K562 (cell line): ENCODE results near the gene MRPL37. TPM values are rescaled to one million over a fixed set of nuclear protein-coding genes. Genes with fewer than 3 reads are reported as not detected.

Experiments
- ATAC-seq: fragments of 200-7000 bp; cut with Tn5 transposase; 3 replicates; pipeline ENCODE4 v1.9.1; 2020; ENCODE audit warnings: moderate library complexity
- BruUV-seq: library from RNA; stranded (reverse); fragments of 400-500 nt; replicated peaks from 2 replicates; lab custom pipeline; 2021; lab: Mats Ljungman, UMichigan
- CTCF ChIA-PET: fragments of 300-600 bp; formaldehyde crosslinking; extraction: SDS; loops from one replicate; lab custom pipeline; 2021; ENCODE audit warnings: low intra/inter-chr PET ratio; lab: Yijun Ruan, JAX
- POLR2A ChIA-PET: fragments of 300-600, 350-650 bp; sonication (Branson Sonifier 250); formaldehyde crosslinking; extraction: SDS; loops from one replicate; lab custom pipeline; 2021; ENCODE audit warnings: antibody characterized with exemption, inconsistent platforms; lab: Yijun Ruan, JAX
- DNase-seq, 4 experiments: peaks; one replicate each; pipeline versions ENCODE4 v3.0.0 to v3.0.0-alpha.2; 2011 to 2018; ENCODE audit warnings: low spot score in 3 of 4, mixed read lengths in 3 of 4; ENCODE audit errors: extremely low read depth in 1 of 4
- FAIRE-seq: peaks from 2 replicates; lab custom pipeline; 2011; peaks lifted over from hg19 to GRCh38; lab: Jason Lieb, UNC
- H2AFZ ChIP-seq: 2 replicates; pipeline ENCODE4 v1.6.0; 2011; ENCODE audit warnings: low read depth, low read length, control low read depth, inconsistent platforms
- H3K27ac ChIP-seq: fragments of 200-600 bp; 3 replicates; pipeline ENCODE4 v1.8.0; 2011; ENCODE audit warnings: low read depth, mild to moderate bottlenecking, control low read depth, inconsistent platforms, low read length, moderate library complexity, mixed read lengths; ENCODE audit errors: extremely low read depth
- H3K27me3 ChIP-seq, 2 experiments: fragments of 300-600 bp in 1 of 2; 2 replicates in 1 of 2; 3 replicates in 1 of 2; pipeline versions ENCODE4 v1.6.0 to v1.8.0; 2011; ENCODE audit warnings: inconsistent platforms in 2 of 2, low read length in 2 of 2, mild to moderate bottlenecking in 1 of 2, mixed read lengths in 1 of 2, moderate library complexity in 1 of 2; ENCODE audit not compliant: control insufficient read depth in 2 of 2, insufficient read depth in 2 of 2
- H3K36me3 ChIP-seq: fragments of 300-600 bp; 3 replicates; pipeline ENCODE4 v1.8.0; 2011; ENCODE audit warnings: mild to moderate bottlenecking, low read length, inconsistent platforms; ENCODE audit not compliant: control insufficient read depth, insufficient read depth
- H3K4me1 ChIP-seq, 2 experiments: fragments of 200-600 bp in 1 of 2; replicated peaks in 1 of 2; 2 replicates in 1 of 2; 3 replicates in 1 of 2; pipeline versions ENCODE4 v1.5.1 to v1.8.0; 2011; ENCODE audit warnings: inconsistent platforms in 2 of 2, low read length in 2 of 2, mild to moderate bottlenecking in 1 of 2, mixed read lengths in 1 of 2, moderate library complexity in 1 of 2; ENCODE audit not compliant: control insufficient read depth in 2 of 2, insufficient read depth in 2 of 2
- H3K4me2 ChIP-seq: 2 replicates; pipeline ENCODE4 v1.6.1; 2011; ENCODE audit warnings: low read length, control low read depth, inconsistent platforms, mixed read lengths; ENCODE audit not compliant: insufficient read depth
- H3K4me3 ChIP-seq: fragments of 200-600 bp; sonication (generic), shearing (Covaris generic); 2 replicates; pipeline ENCODE4 v1.5.1; 2016; ENCODE audit warnings: control low read depth, inconsistent platforms
- H3K79me2 ChIP-seq: fragments of 200-600 bp; 3 replicates; pipeline ENCODE4 v1.8.0; 2011; ENCODE audit warnings: low read length, inconsistent platforms; ENCODE audit not compliant: control insufficient read depth, insufficient read depth
- H3K9ac ChIP-seq, 2 experiments: 2 replicates each; pipeline versions ENCODE4 v1.6.0 to v1.6.1; 2011; ENCODE audit warnings: low read depth in 2 of 2, low read length in 2 of 2, control low read depth in 1 of 2, inconsistent platforms in 1 of 2, mild to moderate bottlenecking in 1 of 2, mixed read lengths in 1 of 2; ENCODE audit not compliant: insufficient read depth in 1 of 2
- H3K9me1 ChIP-seq: one replicate; pipeline ENCODE4 v1.6.0; 2011; ENCODE audit warnings: inconsistent platforms, mild to moderate bottlenecking, low read length, moderate library complexity; ENCODE audit not compliant: control insufficient read depth, insufficient read depth
- H3K9me3 ChIP-seq: replicated peaks from 2 replicates; pipeline ENCODE4 v1.5.1; 2011; ENCODE audit warnings: low read depth, low read length, inconsistent platforms; ENCODE audit not compliant: control insufficient read depth, insufficient read depth
- H4K20me1 ChIP-seq: replicated peaks from 2 replicates; pipeline ENCODE4 v1.6.1; 2011; ENCODE audit warnings: low read length, inconsistent platforms, mixed read lengths; ENCODE audit not compliant: control insufficient read depth, insufficient read depth
- BRD4 ChIP-seq: fragments of 200-600 bp; sonication (generic); IDR thresholded peaks from 2 replicates; pipeline ENCODE4 v1.6.1; 2017; ENCODE audit warnings: inconsistent platforms
- C11orf30 ChIP-seq: fragments of 450-650 bp; IDR thresholded peaks from 2 replicates; pipeline ENCODE4 v1.6.1; 2016; ENCODE audit warnings: low read depth, mild to moderate bottlenecking
- CBX5 ChIP-seq: IDR thresholded peaks from 2 replicates; pipeline ENCODE4 v1.6.1; 2014; ENCODE audit warnings: low read depth, borderline replicate concordance
- E2F3 ChIP-seq: fragments of 250-450 bp; sonication (Bioruptor Pico); IDR thresholded peaks from 2 replicates; pipeline ENCODE4 v1.4.0; 2020; ENCODE audit warnings: mild to moderate bottlenecking
- ETV6 ChIP-seq, 3 experiments: fragments of 150-350 bp in 1 of 3; sonication (generic) in 1 of 3; formaldehyde crosslinking in 1 of 3; IDR thresholded peaks; 2 replicates each; pipeline versions ENCODE4 v1.6.1 to v1.8.0; 2014 to 2022; ENCODE audit warnings: borderline replicate concordance in 2 of 3, low read depth in 2 of 3, antibody characterized with exemption in 1 of 3, low read length in 1 of 3, mild to moderate bottlenecking in 1 of 3, missing genetic modification reagents in 1 of 3
- FOXJ3 ChIP-seq: sonication (generic); formaldehyde crosslinking; IDR thresholded peaks from 2 replicates; pipeline ENCODE4 v1.4.0; 2020; ENCODE audit warnings: mild to moderate bottlenecking, missing genetic modification reagents
- XRCC3 ChIP-seq: fragments of 450-650 bp; IDR thresholded peaks from 2 replicates; pipeline ENCODE4 v1.6.1; 2017; ENCODE audit warnings: mild to moderate bottlenecking, moderate library complexity
- ZFX ChIP-seq: sonication (generic); formaldehyde crosslinking; IDR thresholded peaks from 2 replicates; pipeline ENCODE4 v1.8.0; 2022; ENCODE audit warnings: mild to moderate bottlenecking, missing genetic modification reagents, moderate library complexity
- ZNF140 ChIP-seq: fragments of 250-450 bp; sonication (Bioruptor Pico); IDR thresholded peaks from 2 replicates; pipeline ENCODE4 v1.8.0; 2021; ENCODE audit warnings: moderate library complexity, mild to moderate bottlenecking, inconsistent platforms
- ZNF217 ChIP-seq: sonication (generic); formaldehyde crosslinking; IDR thresholded peaks from 2 replicates; pipeline ENCODE4 v1.8.0; 2022; ENCODE audit warnings: mild to moderate bottlenecking, missing genetic modification reagents
- ZNF507 ChIP-seq: conservative IDR thresholded peaks from 2 replicates; pipeline ENCODE4 v1.6.1; 2017; ENCODE audit warnings: missing genetic modification characterization, missing compliant biosample characterization
- ZNF644 ChIP-seq: fragments of 200-800 bp; sonication (Bioruptor generic); IDR thresholded peaks from 2 replicates; pipeline ENCODE4 v1.6.1; 2016; ENCODE audit warnings: low read depth, missing genetic modification characterization, missing compliant biosample characterization
- ZNF717 ChIP-seq: fragments of 250-450 bp; sonication (Bioruptor Pico); IDR thresholded peaks from 2 replicates; pipeline ENCODE4 v1.5.0; 2021
- WGBS: fragments of 100-300 bp; shearing (Covaris generic); methylation state at CpG from one replicate; pipeline ENCODE4 v1.1.6; 2016; ENCODE audit warnings: low coverage, mixed read lengths; ENCODE audit not compliant: insufficient coverage; ENCODE audit errors: missing lambda C conversion rate; 5-methylcytosine and 5-hydroxymethylcytosine counted together
- in situ Hi-C: fragments of 300-500 bp; cut with MboI; formaldehyde crosslinking; loops from 4 replicates; pipeline ENCODE4 v1.15.0; 2018; ENCODE audit warnings: inconsistent platforms, mixed read lengths
- intact Hi-C: fragments of 100-400 bp; cut with micrococcal nuclease; formaldehyde crosslinking; loops from 2 replicates; pipeline ENCODE4 v1.14.2; 2022
- polyA plus RNA-seq, 8 experiments: library from polyadenylated mRNA; depleted of rRNA in 4 of 8; stranded (reverse) in 5 of 8; unstranded in 3 of 8; fragments of >200 nt; fragmentation: Nextera tagmentation in 2 of 8; fragmentation: Illumina TruSeq in 1 of 8; extraction: Ambion mirVana in 2 of 8; extraction: Trizol in 1 of 8; gene quantifications; 2 replicates each; pipeline versions ENCODE4 v1.2.1 to v1.2.3, GENCODE V29; 2011 to 2014; ENCODE audit warnings: inconsistent platforms in 1 of 8, missing spikeins in 1 of 8
- total RNA-seq, 7 experiments: library from RNA; depleted of rRNA in 6 of 7; stranded (reverse); fragments of >200 nt in 6 of 7; fragmentation: Illumina TruSeq in 2 of 7; extraction: Trizol in 2 of 7; gene quantifications; 2 replicates each; pipeline versions ENCODE4 v1.2.1 to v1.2.3, GENCODE V29; 2011 to 2021; ENCODE audit warnings: low replicate concordance in 1 of 7
- TF ChIP-seq, protein P1 (sequence below): fragments of 450-650 bp; conservative IDR thresholded peaks from 2 replicates; pipeline ENCODE4 v1.6.1; 2016; ENCODE audit warnings: missing genetic modification characterization, low read depth, mild to moderate bottlenecking, control low read depth, missing compliant biosample characterization
- TF ChIP-seq, protein P2 (sequence below): sonication (generic); formaldehyde crosslinking; IDR thresholded peaks from 2 replicates; pipeline ENCODE4 v1.5.0; 2020; ENCODE audit warnings: missing genetic modification reagents

The MRPL37 gene
- total and polyA plus RNA-seq, 9 of the 15 experiments (the other 6 are each of a cell fraction or from before 2014, with no cell fraction given): 52.2 to 303 (median 180) TPM

- no peaks in the 10 kb centered on the region for H4K20me1 ChIP-seq
- TF ChIP-seq ETV6 (IDR thresholded peaks at IDR 0.05; ENCODE audit: borderline replicate concordance in 1 of 2, low read depth in 2 of 2, low read length in 1 of 2) (no peak), ETV6 (CRISPR knock-in tag; IDR thresholded peaks at IDR 0.05; ENCODE audit: borderline replicate concordance) (no peak), ZNF217 (CRISPR knock-in tag) (no peak), ZFX (CRISPR knock-in tag) (no peak), ZNF717 (no peak), C11orf30 (no peak), BRD4 (no peak), ZNF644 (tag) (no peak), ZNF140 (CRISPR knock-in tag) (no peak), XRCC3 (no peak), E2F3 (CRISPR knock-in tag) (no peak), CBX5 (no peak), ZNF507 (tag) (no peak), FOXJ3 (CRISPR knock-in tag) (no peak)
- TF ChIP-seq, protein P1, sequence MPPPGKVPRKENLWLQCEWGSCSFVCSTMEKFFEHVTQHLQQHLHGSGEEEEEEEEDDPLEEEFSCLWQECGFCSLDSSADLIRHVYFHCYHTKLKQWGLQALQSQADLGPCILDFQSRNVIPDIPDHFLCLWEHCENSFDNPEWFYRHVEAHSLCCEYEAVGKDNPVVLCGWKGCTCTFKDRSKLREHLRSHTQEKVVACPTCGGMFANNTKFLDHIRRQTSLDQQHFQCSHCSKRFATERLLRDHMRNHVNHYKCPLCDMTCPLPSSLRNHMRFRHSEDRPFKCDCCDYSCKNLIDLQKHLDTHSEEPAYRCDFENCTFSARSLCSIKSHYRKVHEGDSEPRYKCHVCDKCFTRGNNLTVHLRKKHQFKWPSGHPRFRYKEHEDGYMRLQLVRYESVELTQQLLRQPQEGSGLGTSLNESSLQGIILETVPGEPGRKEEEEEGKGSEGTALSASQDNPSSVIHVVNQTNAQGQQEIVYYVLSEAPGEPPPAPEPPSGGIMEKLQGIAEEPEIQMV (tag): no peak
- TF ChIP-seq, protein P2, sequence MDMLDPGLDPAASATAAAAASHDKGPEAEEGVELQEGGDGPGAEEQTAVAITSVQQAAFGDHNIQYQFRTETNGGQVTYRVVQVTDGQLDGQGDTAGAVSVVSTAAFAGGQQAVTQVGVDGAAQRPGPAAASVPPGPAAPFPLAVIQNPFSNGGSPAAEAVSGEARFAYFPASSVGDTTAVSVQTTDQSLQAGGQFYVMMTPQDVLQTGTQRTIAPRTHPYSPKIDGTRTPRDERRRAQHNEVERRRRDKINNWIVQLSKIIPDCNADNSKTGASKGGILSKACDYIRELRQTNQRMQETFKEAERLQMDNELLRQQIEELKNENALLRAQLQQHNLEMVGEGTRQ (CRISPR knock-in tag): no peak
- H3K9me3 ChIP-seq: no peaks in the 10 kb centered on the region
- H3K9ac ChIP-seq: no peak overlapping the region
- no peak for ATAC-seq
- no peaks in the 10 kb centered on the region for H3K36me3 ChIP-seq
- intact Hi-C loops: no loop called here
- H3K4me2 ChIP-seq: no peak overlapping the region
- in situ Hi-C loops: no loop called here
- ChIA-PET POLR2A (no interaction called here), CTCF (no interaction called here)
- no peak overlapping the region for H2AFZ ChIP-seq
- no peak overlapping the region for H3K4me3 ChIP-seq
- H3K4me1 ChIP-seq: peaks cover 0 to 9% of the 10 kb centered on the region in 2 experiments; a peak in 1 of 5 replicates
- H3K9me1 ChIP-seq: no peaks in the 10 kb centered on the region
- H3K27me3 ChIP-seq: peaks cover 0 to 5% of the 10 kb centered on the region in 2 experiments; a peak in 1 of 5 replicates
- no peaks in the 10 kb centered on the region for H3K79me2 ChIP-seq
- H3K27ac ChIP-seq: no peak overlapping the region
- BruUV-seq: no TSS peak
- FAIRE-seq: no peak
- DNase-seq: no peak
- WGBS: 36% methylated on average over 6 of the region's 6 CpGs
These were observed 42.6 kb upstream of the MRPL37 start for GRCh38 chr1:54157401-54157800.
